Spleen (tissue), 11 donors: Measurements from ENCODE around the gene NFIB. TPM values are rescaled to one million over a fixed set of nuclear protein-coding genes. Genes with fewer than 3 reads are reported as not detected.

Experiments used
- DNase-seq: peaks from one replicate; pipeline ENCODE4 v3.0.0-alpha.2; 2020
- H3K27ac ChIP-seq, 8 donors: fragments of 200-600 bp; sonication (generic) in 7 of 8; 1 replicate in 4 of 8; 2 replicates in 4 of 8; pipeline versions ENCODE4 v1.5.0 to v1.8.0; 2016 to 2021; ENCODE audit warnings: inconsistent platforms in 4 of 8, mild to moderate bottlenecking in 4 of 8, moderate library complexity in 1 of 8
- H3K27me3 ChIP-seq, 7 donors: fragments of 200-600 bp; sonication (generic) in 6 of 7; replicated peaks in 1 of 7; 1 replicate in 4 of 7; 2 replicates in 3 of 7; pipeline versions ENCODE4 v1.5.0 to v1.8.0; 2016 to 2021; ENCODE audit warnings: inconsistent platforms in 3 of 7, mild to moderate bottlenecking in 1 of 7
- H3K36me3 ChIP-seq, 6 donors: fragments of 200-600 bp; sonication (generic) in 5 of 6; 1 replicate in 4 of 6; 2 replicates in 2 of 6; pipeline versions ENCODE4 v1.5.0 to v1.8.0; 2016 to 2021; ENCODE audit warnings: inconsistent platforms in 2 of 6
- H3K4me1 ChIP-seq, 6 donors: fragments of 200-600 bp; sonication (generic) in 5 of 6; 1 replicate in 3 of 6; 2 replicates in 3 of 6; pipeline versions ENCODE4 v1.5.0 to v1.8.0; 2016 to 2021; ENCODE audit warnings: inconsistent platforms in 3 of 6
- H3K4me3 ChIP-seq, 8 donors: fragments of 200-600 bp; sonication (generic) in 7 of 8; 1 replicate in 4 of 8; 2 replicates in 4 of 8; pipeline versions ENCODE4 v1.5.0 to v1.8.0; 2016 to 2021; ENCODE audit warnings: inconsistent platforms in 4 of 8, mild to moderate bottlenecking in 4 of 8, moderate library complexity in 2 of 8
- H3K9me3 ChIP-seq, 8 donors: fragments of 200-600 bp; sonication (generic) in 7 of 8; 1 replicate in 4 of 8; 2 replicates in 4 of 8; pipeline versions ENCODE4 v1.5.0 to v1.8.0; 2016 to 2021; ENCODE audit warnings: inconsistent platforms in 4 of 8
- CTCF ChIP-seq, 11 experiments: fragments of 200-600 bp in 7 of 11; fragments of 450-650 bp in 4 of 11; sonication (generic) in 4 of 11; IDR thresholded peaks in 8 of 11; conservative IDR thresholded peaks in 3 of 11; 1 replicate in 7 of 11; 2 replicates in 4 of 11; pipeline versions ENCODE4 v1.4.0 to v1.8.0; 2016 to 2021; ENCODE audit warnings: antibody characterized with exemption in 11 of 11, inconsistent platforms in 4 of 11, mild to moderate bottlenecking in 1 of 11
- POLR2A ChIP-seq, 3 donors: fragments of 450-650 bp; IDR thresholded peaks; one replicate each; pipeline ENCODE4 v1.5.1; 2017; ENCODE audit warnings: antibody characterized with exemption in 3 of 3, mild to moderate bottlenecking in 1 of 3
- POLR2AphosphoS5 ChIP-seq, 3 donors: sonication (generic); formaldehyde crosslinking; IDR thresholded peaks; one replicate each; pipeline ENCODE4 v1.5.1; 2017; ENCODE audit warnings: antibody characterized with exemption in 3 of 3
- WGBS, 5 donors: extraction: QIAGEN DNeasy Blood & Tissue Kit in 3 of 5; methylation state at CpG; one replicate each; pipeline versions ENCODE4 v1.1.5 to v1.1.7; 2013 to 2018; 5-methylcytosine and 5-hydroxymethylcytosine counted together
- intact Hi-C: fragments of 100-400 bp; cut with DNase I; formaldehyde crosslinking; loops from one replicate; pipeline ENCODE4 v1.15.0; 2023; ENCODE audit warnings: low total_unique reads
- polyA plus RNA-seq, 3 donors: library from polyadenylated mRNA; stranded (reverse); fragments of 200-250 nt; gene quantifications; one replicate each; pipeline ENCODE4 v1.2.1, GENCODE V29; 2013
- total RNA-seq, 7 donors: library from RNA; depleted of rRNA in 3 of 7; stranded (reverse); fragments of >200 nt in 3 of 7; fragmentation: NEBNext Ultra II Directional in 4 of 7; extraction: Animal tissue kit (Norgen Biotek cat#: 25700) in 4 of 7; gene quantifications; one replicate each; pipeline versions ENCODE4 v1.1.0 to v1.2.1, GENCODE V29; 2016 to 2021
- donor health status: healthy with polysubstance abuse.
- donor health status: DM: no; HTN: no; CAD: no; lungs with moderate emphysema.
- donor health status: DM: no; HTN: no; CAD: no.
- donor health status: Bipolar disorder and iron deficiency.
- donor health status: healthy.
- donor health status: DM: no; HTN: no; CAD: no.
- donor health status: DM: yes; HTN: yes; CAD: no.

NFIB gene
- total and polyA plus RNA-seq, 10 donors, result 3.6 to 96.8 (median 48.4) TPM

- H3K9me3 ChIP-seq, result no peaks in the 10 kb centered on the region
- WGBS, 5 donors, result 1 to 3% (median 1%) methylated on average over 23 to 109 of the region's 109 CpGs
- H3K36me3 ChIP-seq, result no peaks in the 10 kb centered on the region
- intact Hi-C loops, result loop anchor here (10.0 kb wide), 1 partner anchor 220 kb away; no protein-coding TSS in a partner anchor
- peak overlapping the region; percentile 42 to 79 (median 55) for H3K4me3 ChIP-seq
- H3K27me3 ChIP-seq, result peaks cover 0 to 76% (median 24%) of the 10 kb centered on the region in 7 donors
- H3K4me1 ChIP-seq, result peaks cover 3 to 77% (median 40%) of the 10 kb centered on the region in 6 donors
- DNase-seq, result peak; percentile 85
- H3K27ac ChIP-seq, result peak overlapping the region; percentile 75 to 95 (median 91)
- TF ChIP-seq CTCF (IDR thresholded peaks at IDR 0.05 in 8 of 11, conservative IDR thresholded peaks at IDR 0.05 in 3 of 11) (peak in 1 of 11 experiments; percentile 22), POLR2AphosphoS5 (IDR thresholded peaks at IDR 0.05) (peak in 2 of 3 donors; percentile 65 to 72), POLR2A (IDR thresholded peaks at IDR 0.05) (no peak)
Observed at GRCh38 chr9:14314929-14315874, 1.3 kb upstream of the NFIB start.

GRCh38 chr9:14314424-14314928 is 535 bp upstream of the NFIB start:
- peaks cover 3 to 76% (median 37%) of the 10 kb centered on the region in 6 donors for H3K4me1 ChIP-seq
- TF ChIP-seq POLR2AphosphoS5 (IDR thresholded peaks at IDR 0.05) (peak in 1 of 3 donors; percentile 15), CTCF (IDR thresholded peaks at IDR 0.05 in 8 of 11, conservative IDR thresholded peaks at IDR 0.05 in 3 of 11) (no peak), POLR2A (IDR thresholded peaks at IDR 0.05) (peak in 1 of 3 donors; percentile 65)
- WGBS, 5 donors, result 1 to 2% (median 1%) methylated on average over 21 of the region's 21 CpGs
- no peaks in the 10 kb centered on the region for H3K9me3 ChIP-seq
- peak overlapping the region; percentile 75 to 95 (median 91) for H3K27ac ChIP-seq
- H3K27me3 ChIP-seq, result peaks cover 0 to 82% (median 24%) of the 10 kb centered on the region in 7 donors
- H3K36me3 ChIP-seq, result no peaks in the 10 kb centered on the region
- no peak for DNase-seq
- peak overlapping the region; percentile 42 to 79 (median 55) for H3K4me3 ChIP-seq
- intact Hi-C loops, result loop anchor here (10.0 kb wide), 1 partner anchor 220 kb away; no protein-coding TSS in a partner anchor

- no peaks in the 10 kb centered on the region for H3K36me3 ChIP-seq
- intact Hi-C loops, result loop anchor here (10.0 kb wide), 1 partner anchor 219 kb away; no protein-coding TSS in a partner anchor
- peaks cover 0 to 86% (median 24%) of the 10 kb centered on the region in 7 donors for H3K27me3 ChIP-seq
- peak overlapping the region; percentile 38 to 79 (median 55) for H3K4me3 ChIP-seq
- H3K9me3 ChIP-seq, result no peaks in the 10 kb centered on the region
- no peak for DNase-seq
- H3K4me1 ChIP-seq, result peaks cover 3 to 70% (median 36%) of the 10 kb centered on the region in 6 donors
- peak overlapping the region; percentile 14 to 95 (median 91) for H3K27ac ChIP-seq
- TF ChIP-seq POLR2AphosphoS5 (IDR thresholded peaks at IDR 0.05), result no peak
- no peak for TF ChIP-seq POLR2A (IDR thresholded peaks at IDR 0.05)
- TF ChIP-seq CTCF (IDR thresholded peaks at IDR 0.05 in 8 of 11, conservative IDR thresholded peaks at IDR 0.05 in 3 of 11), result no peak
- 1 to 7% (median 2%) methylated on average over 33 of the region's 33 CpGs for WGBS, 5 donors
Observed at GRCh38 chr9:14313378-14313940, 482 bp downstream of the NFIB start.
